ENCODE measurements around the gene WNT3A.

DNA sequence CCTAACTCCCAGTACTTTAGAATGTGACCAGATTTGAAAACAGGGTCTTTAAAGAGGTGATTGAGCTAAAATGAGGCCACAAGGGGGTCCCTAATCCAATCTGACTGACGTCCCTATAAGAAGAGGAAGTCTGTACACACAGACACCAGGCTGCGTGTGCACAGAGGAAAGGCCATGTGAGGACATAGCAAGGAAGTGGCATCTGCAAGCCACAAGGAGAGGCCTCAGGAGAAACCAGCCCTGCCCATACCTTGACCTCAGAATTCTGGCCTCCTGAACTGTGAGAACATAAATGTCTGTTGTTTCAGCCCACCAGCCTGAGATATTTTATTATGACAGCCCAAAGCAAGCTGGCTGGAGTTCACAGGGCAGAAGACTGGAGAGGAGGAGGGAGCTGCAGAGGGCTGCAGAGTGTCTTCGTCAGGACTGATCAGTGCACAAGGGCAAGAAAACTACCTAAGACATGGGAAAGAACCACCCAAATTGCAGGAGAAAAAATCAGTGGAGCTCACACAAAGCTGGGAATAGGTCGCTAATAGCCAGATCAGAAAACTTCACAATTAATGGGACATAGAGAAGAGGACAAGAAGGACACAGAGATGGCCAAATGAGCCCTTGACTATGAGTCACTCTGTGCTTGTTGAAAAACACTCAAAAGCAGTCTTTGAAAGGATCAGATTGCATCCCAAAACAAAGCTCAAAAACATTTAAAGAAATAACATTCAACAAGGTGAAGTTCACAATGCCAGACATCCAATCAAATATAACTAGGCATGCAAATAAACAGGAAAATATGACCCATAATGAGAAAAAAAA is 44.9 kb upstream of the WNT3A start:
- TF ChIP-seq, protein P1, sequence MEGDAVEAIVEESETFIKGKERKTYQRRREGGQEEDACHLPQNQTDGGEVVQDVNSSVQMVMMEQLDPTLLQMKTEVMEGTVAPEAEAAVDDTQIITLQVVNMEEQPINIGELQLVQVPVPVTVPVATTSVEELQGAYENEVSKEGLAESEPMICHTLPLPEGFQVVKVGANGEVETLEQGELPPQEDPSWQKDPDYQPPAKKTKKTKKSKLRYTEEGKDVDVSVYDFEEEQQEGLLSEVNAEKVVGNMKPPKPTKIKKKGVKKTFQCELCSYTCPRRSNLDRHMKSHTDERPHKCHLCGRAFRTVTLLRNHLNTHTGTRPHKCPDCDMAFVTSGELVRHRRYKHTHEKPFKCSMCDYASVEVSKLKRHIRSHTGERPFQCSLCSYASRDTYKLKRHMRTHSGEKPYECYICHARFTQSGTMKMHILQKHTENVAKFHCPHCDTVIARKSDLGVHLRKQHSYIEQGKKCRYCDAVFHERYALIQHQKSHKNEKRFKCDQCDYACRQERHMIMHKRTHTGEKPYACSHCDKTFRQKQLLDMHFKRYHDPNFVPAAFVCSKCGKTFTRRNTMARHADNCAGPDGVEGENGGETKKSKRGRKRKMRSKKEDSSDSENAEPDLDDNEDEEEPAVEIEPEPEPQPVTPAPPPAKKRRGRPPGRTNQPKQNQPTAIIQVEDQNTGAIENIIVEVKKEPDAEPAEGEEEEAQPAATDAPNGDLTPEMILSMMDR (IDR thresholded peaks at IDR 0.05), result no peak
- TF ChIP-seq POLR2A (IDR thresholded peaks at IDR 0.05), result no peak

Measured in right lobe of liver (tissue), 4 donors.